Keratinocyte (primary cell): ENCODE data around the gene COL20A1. TPM values are rescaled to one million over a fixed set of nuclear protein-coding genes. Genes with fewer than 3 reads are reported as not detected.

Experiments used
- DNase-seq: peaks from one replicate; pipeline ENCODE4 v3.0.0-alpha.2; 2011; ENCODE audit warnings: low read depth, missing footprints, low spot score
- FAIRE-seq: peaks from 2 replicates; lab custom pipeline; 2011; peaks lifted over from hg19 to GRCh38; lab: Jason Lieb, UNC
- H2AFZ ChIP-seq: 2 replicates; pipeline ENCODE4 v1.6.0; 2012; ENCODE audit warnings: low read length, control low read depth, inconsistent platforms; ENCODE audit not compliant: control insufficient read depth
- H3K27ac ChIP-seq: 2 replicates; pipeline ENCODE4 v1.5.1; 2011; ENCODE audit warnings: low read length; ENCODE audit not compliant: control insufficient read depth, insufficient read depth
- H3K27me3 ChIP-seq: 3 replicates; pipeline ENCODE4 v1.6.0; 2011; ENCODE audit warnings: low read length; ENCODE audit not compliant: control insufficient read depth, insufficient read depth; ENCODE audit errors: extremely low read depth
- H3K36me3 ChIP-seq, 2 experiments: 2 replicates in 1 of 2; 3 replicates in 1 of 2; pipeline ENCODE4 v1.5.1; 2011; ENCODE audit warnings: low read length in 2 of 2, mild to moderate bottlenecking in 1 of 2; ENCODE audit not compliant: control insufficient read depth in 2 of 2, insufficient read depth in 2 of 2; ENCODE audit errors: extremely low read depth in 1 of 2
- H3K4me1 ChIP-seq: 3 replicates; pipeline ENCODE4 v1.5.1; 2011; ENCODE audit warnings: low read length; ENCODE audit not compliant: control insufficient read depth, insufficient read depth; ENCODE audit errors: extremely low read depth
- H3K4me2 ChIP-seq: 3 replicates; pipeline ENCODE4 v1.6.0; 2011; ENCODE audit warnings: low read depth, low read length; ENCODE audit not compliant: control insufficient read depth, insufficient read depth; ENCODE audit errors: extremely low read depth
- H3K4me3 ChIP-seq, 3 experiments: fragments of 200-600 bp in 1 of 3; sonication (generic) in 1 of 3; 2 replicates in 2 of 3; 3 replicates in 1 of 3; pipeline ENCODE4 v1.5.1; 2011 to 2016; ENCODE audit warnings: low read length in 3 of 3, mild to moderate bottlenecking in 3 of 3, control low read depth in 2 of 3, inconsistent platforms in 1 of 3, low read depth in 1 of 3, mixed read lengths in 1 of 3, mixed run types in 1 of 3, moderate library complexity in 1 of 3; ENCODE audit not compliant: control insufficient read depth in 2 of 3, insufficient read depth in 2 of 3; ENCODE audit errors: extremely low read depth in 1 of 3
- H3K79me2 ChIP-seq: 2 replicates; pipeline ENCODE4 v1.6.0; 2012; ENCODE audit warnings: low read length; ENCODE audit not compliant: control insufficient read depth, insufficient read depth
- H3K9ac ChIP-seq: 3 replicates; pipeline ENCODE4 v1.6.0; 2011; ENCODE audit warnings: low read length; ENCODE audit not compliant: control insufficient read depth, insufficient read depth; ENCODE audit errors: extremely low read depth
- H3K9me1 ChIP-seq: 3 replicates; pipeline ENCODE4 v1.6.0; 2011; ENCODE audit warnings: low read length; ENCODE audit not compliant: control insufficient read depth, insufficient read depth; ENCODE audit errors: extremely low read depth
- H3K9me3 ChIP-seq: 2 replicates; pipeline ENCODE4 v1.5.1; 2012; ENCODE audit warnings: low read depth, low read length; ENCODE audit not compliant: control insufficient read depth
- H4K20me1 ChIP-seq: 3 replicates; pipeline ENCODE4 v1.6.0; 2011; ENCODE audit warnings: low read length; ENCODE audit not compliant: control insufficient read depth, insufficient read depth; ENCODE audit errors: extremely low read depth
- EZH2 ChIP-seq: IDR thresholded peaks from one replicate; pipeline ENCODE4 v1.6.1; 2012; ENCODE audit warnings: inconsistent platforms, mild to moderate bottlenecking, low read length, moderate library complexity
- dilution Hi-C: fragments of 300-500 bp; cut with MboI; formaldehyde crosslinking; loops from one replicate; pipeline ENCODE4 v1.7.0; 2020; ENCODE audit warnings: low sequenced_read_pairs; ENCODE audit not compliant: extremely low pct_ligation_motif_present
- polyA plus RNA-seq, 5 experiments: library from polyadenylated mRNA; depleted of rRNA in 3 of 5; stranded (reverse) in 3 of 5; stranded (forward) in 1 of 5; unstranded in 1 of 5; fragments of >200 nt; gene quantifications; 1 replicate in 1 of 5; 2 replicates in 3 of 5; 3 replicates in 1 of 5; pipeline versions ENCODE4 v1.2.1 to v1.2.3, GENCODE V29; 2011 to 2012; ENCODE audit warnings: missing spikeins in 2 of 5, low read depth in 1 of 5, low replicate concordance in 1 of 5
- TF ChIP-seq, protein P1 (sequence below), 3 experiments: IDR thresholded peaks in 1 of 3; conservative IDR thresholded peaks in 1 of 3; optimal IDR thresholded peaks in 1 of 3; 2 replicates in 2 of 3; 3 replicates in 1 of 3; pipeline versions ENCODE3 to v1.5.1; 2011; ENCODE audit warnings: low read length in 3 of 3, mild to moderate bottlenecking in 3 of 3, moderate library complexity in 2 of 3, control low read depth in 1 of 3, inconsistent platforms in 1 of 3; ENCODE audit not compliant: insufficient read depth in 2 of 3; ENCODE audit errors: extremely low read depth in 1 of 3

COL20A1 gene
- polyA plus RNA-seq, 1 donor (not counting 4 experiments of a cell fraction or from before 2014, with no cell fraction given) = not detected

DNA sequence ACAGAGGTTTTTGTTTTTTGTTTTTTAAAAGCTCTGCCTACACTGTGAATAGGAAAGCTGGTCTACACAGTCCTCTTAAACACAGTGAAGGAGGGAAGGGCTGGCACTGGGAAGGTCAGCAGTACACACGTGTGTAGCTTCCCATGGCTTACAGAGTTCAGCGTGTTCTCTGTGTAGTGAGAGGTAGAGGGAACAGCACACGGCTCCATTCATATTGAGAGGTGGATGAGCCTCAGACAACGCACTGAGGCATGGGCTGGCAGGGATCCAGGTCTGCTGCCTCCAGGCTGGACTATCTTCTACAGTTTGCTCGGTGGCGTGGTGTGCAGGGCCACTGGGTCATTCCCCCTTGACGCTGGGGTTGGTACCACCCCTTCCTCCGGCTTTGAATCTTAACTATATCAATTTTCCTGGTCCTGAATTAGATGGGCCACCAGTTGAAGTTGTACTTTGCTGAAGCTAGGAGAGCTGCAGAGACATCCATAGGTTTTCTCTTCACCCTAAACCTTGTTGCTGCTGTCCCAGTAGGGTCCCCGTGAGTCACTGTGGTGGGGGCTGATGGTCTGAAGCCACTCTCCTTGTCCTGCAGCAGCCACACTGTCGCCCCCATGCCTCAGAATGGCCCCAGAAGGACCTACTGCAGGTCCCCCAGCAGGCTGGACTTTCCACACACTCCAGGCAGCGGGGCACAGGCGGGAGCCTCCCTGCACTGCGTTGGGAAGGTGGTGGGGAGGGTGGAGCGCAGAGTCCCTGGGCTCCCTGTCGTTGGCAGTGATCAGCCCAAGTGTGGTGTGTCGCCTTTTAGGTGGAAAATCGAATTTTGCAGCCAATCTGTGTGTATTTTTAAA lies 18.4 kb upstream of the COL20A1 start:
- H3K4me3 ChIP-seq = no peak overlapping the region
- peaks cover 2% of the 10 kb centered on the region for H3K9me1 ChIP-seq
- H3K27ac ChIP-seq = no peak overlapping the region
- FAIRE-seq = peak; percentile 48
- peaks cover 20 to 27% of the 10 kb centered on the region in 2 experiments for H3K36me3 ChIP-seq
- TF ChIP-seq, protein P1, sequence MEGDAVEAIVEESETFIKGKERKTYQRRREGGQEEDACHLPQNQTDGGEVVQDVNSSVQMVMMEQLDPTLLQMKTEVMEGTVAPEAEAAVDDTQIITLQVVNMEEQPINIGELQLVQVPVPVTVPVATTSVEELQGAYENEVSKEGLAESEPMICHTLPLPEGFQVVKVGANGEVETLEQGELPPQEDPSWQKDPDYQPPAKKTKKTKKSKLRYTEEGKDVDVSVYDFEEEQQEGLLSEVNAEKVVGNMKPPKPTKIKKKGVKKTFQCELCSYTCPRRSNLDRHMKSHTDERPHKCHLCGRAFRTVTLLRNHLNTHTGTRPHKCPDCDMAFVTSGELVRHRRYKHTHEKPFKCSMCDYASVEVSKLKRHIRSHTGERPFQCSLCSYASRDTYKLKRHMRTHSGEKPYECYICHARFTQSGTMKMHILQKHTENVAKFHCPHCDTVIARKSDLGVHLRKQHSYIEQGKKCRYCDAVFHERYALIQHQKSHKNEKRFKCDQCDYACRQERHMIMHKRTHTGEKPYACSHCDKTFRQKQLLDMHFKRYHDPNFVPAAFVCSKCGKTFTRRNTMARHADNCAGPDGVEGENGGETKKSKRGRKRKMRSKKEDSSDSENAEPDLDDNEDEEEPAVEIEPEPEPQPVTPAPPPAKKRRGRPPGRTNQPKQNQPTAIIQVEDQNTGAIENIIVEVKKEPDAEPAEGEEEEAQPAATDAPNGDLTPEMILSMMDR (optimal IDR thresholded peaks at IDR 0.05 in 1 of 3, IDR thresholded peaks at IDR 0.05 in 1 of 3, conservative IDR thresholded peaks at IDR 0.05 in 1 of 3; ENCODE audit: extremely low read depth in 1 of 3, insufficient read depth in 2 of 3, low read length in 3 of 3) = no peak
- no peak for TF ChIP-seq EZH2
- dilution Hi-C loops = no loop called here
- H3K79me2 ChIP-seq = peaks cover 51% of the 10 kb centered on the region
- no peak overlapping the region for H3K9ac ChIP-seq
- H2AFZ ChIP-seq = no peak overlapping the region
- no peak overlapping the region for H3K4me2 ChIP-seq
- H3K9me3 ChIP-seq = no peaks in the 10 kb centered on the region
- H3K27me3 ChIP-seq = no peaks in the 10 kb centered on the region
- H4K20me1 ChIP-seq = peaks cover 13% of the 10 kb centered on the region
- DNase-seq = no peak
- peaks cover 11% of the 10 kb centered on the region for H3K4me1 ChIP-seq

DNA sequence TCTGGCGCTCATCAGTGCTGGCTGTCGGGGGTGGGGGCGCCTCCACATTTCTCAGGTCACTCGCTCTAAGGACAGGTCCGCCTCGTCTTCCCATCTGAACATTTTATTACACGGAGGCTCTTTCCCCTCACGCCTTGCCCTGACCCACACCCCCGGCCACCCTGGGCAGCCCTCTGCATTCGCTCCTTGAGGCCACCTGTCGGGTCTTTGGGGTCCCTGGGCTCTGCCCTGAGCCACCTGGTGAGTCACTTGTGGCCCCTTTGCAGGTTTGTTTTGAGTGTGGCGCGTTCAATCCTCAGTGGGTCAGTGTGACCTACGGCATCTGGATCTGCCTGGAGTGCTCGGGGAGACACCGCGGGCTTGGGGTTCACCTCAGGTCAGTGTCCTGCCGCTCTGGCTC lies 17.2 kb upstream of the COL20A1 start:
- H3K9me1 ChIP-seq = peaks cover 2% of the 10 kb centered on the region
- DNase-seq (no peak), FAIRE-seq (no peak)
- no peak overlapping the region for H3K27ac ChIP-seq
- no peaks in the 10 kb centered on the region for H3K27me3 ChIP-seq
- peaks cover 51% of the 10 kb centered on the region for H3K79me2 ChIP-seq
- TF ChIP-seq, protein P1 (optimal IDR thresholded peaks at IDR 0.05 in 1 of 3, IDR thresholded peaks at IDR 0.05 in 1 of 3, conservative IDR thresholded peaks at IDR 0.05 in 1 of 3; ENCODE audit: extremely low read depth in 1 of 3, insufficient read depth in 2 of 3, low read length in 3 of 3) = no peak
- no peak for TF ChIP-seq EZH2
- no peaks in the 10 kb centered on the region for H3K9me3 ChIP-seq
- no peak overlapping the region for H3K4me3 ChIP-seq
- H3K9ac ChIP-seq = no peak overlapping the region
- no peak overlapping the region for H2AFZ ChIP-seq
- peaks cover 13% of the 10 kb centered on the region for H4K20me1 ChIP-seq
- dilution Hi-C loops = no loop called here
- H3K36me3 ChIP-seq = peaks cover 20 to 34% of the 10 kb centered on the region in 2 experiments
- peaks cover 11% of the 10 kb centered on the region for H3K4me1 ChIP-seq
- H3K4me2 ChIP-seq = no peak overlapping the region
